ENCODE measurements around the gene RBL2. TPM values are rescaled to one million over a fixed set of nuclear protein-coding genes. Genes with fewer than 3 reads are reported as not detected.
A peak's percentile ranks its signal among the peaks of the same experiment; 100 is the strongest.

The RBL2 gene
- total and polyA plus RNA-seq, 9 of the 15 experiments (the other 6 are each of a cell fraction or from before 2014, with no cell fraction given): 7.8 to 76.3 (median 28.5) TPM

DNA sequence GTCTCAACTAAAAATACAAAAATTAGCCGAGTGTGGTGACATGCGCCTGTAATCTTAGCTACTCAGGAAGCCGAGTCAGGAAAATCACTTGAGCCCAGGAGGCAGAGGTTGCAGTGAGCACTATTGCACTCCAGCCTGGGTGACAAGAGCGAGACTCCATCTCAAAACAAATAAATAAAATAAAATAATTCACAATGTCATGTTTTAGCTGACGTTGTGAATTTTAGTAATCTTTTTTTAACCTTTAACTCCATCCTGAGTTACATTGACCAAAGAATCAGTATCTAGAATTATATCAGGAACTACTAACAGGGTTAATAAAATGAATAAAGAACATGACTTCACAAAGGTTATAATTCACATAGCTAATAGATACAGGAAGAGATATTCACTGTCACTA lies 5.9 kb downstream of the RBL2 start:
- H3K27me3 ChIP-seq (ENCODE audit: control insufficient read depth in 2 of 2, insufficient read depth in 2 of 2, low read length in 2 of 2): no peaks in the 10 kb centered on the region
- ChIA-PET CTCF (ENCODE audit: low intra/inter-chr PET ratio) (no interaction called here), POLR2A (interaction anchor here (1.1 kb wide), 1 partner anchor 10 kb away, joined by 3 read pairs; no protein-coding TSS in a partner anchor)
- H3K4me3 ChIP-seq: no peak overlapping the region
- peaks cover 5% of the 10 kb centered on the region; the same call in 1 of the 2 replicates for H4K20me1 ChIP-seq (replicated peaks; ENCODE audit: control insufficient read depth, insufficient read depth, low read length)
- ATAC-seq: no peak
- H3K79me2 ChIP-seq (ENCODE audit: control insufficient read depth, insufficient read depth, low read length): peaks cover 37% of the 10 kb centered on the region
- no peak for DNase-seq (ENCODE audit: extremely low read depth in 1 of 4, low spot score in 3 of 4)
- peaks cover 0 to 7% of the 10 kb centered on the region in 2 experiments; a peak in 1 of 5 replicates for H3K4me1 ChIP-seq (replicated peaks in 1 of 2; ENCODE audit: control insufficient read depth in 2 of 2, insufficient read depth in 2 of 2, low read length in 2 of 2)
- TF ChIP-seq FOXA1 (IDR thresholded peaks at IDR 0.05; ENCODE audit: borderline replicate concordance): no peak
- TF ChIP-seq CBX3 (IDR thresholded peaks at IDR 0.05; ENCODE audit: borderline replicate concordance in 1 of 2, low read length in 2 of 2): no peak
- no peak for TF ChIP-seq ZNF384 (IDR thresholded peaks at IDR 0.05; ENCODE audit: low read depth, low read length)
- TF ChIP-seq RNF2 (IDR thresholded peaks at IDR 0.05): no peak
- no peak for TF ChIP-seq DNMT1 (IDR thresholded peaks at IDR 0.05)
- TF ChIP-seq, protein P1, sequence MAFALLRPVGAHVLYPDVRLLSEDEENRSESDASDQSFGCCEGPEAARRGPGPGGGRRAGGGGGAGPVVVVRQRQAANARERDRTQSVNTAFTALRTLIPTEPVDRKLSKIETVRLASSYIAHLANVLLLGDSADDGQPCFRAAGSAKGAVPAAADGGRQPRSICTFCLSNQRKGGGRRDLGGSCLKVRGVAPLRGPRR (CRISPR knock-in tag; IDR thresholded peaks at IDR 0.05): no peak
- TF ChIP-seq ZNF316 (IDR thresholded peaks at IDR 0.05): peak; percentile 69
- TF ChIP-seq SIN3B (IDR thresholded peaks at IDR 0.05; ENCODE audit: low read depth): no peak
- TF ChIP-seq C11orf30 (IDR thresholded peaks at IDR 0.05; ENCODE audit: low read depth): peak; percentile 55
- 0 out of 2 replicates have a peak, but pooled peaks have one; percentile 21 for TF ChIP-seq MAFG (tag; conservative IDR thresholded peaks at IDR 0.05)
- FAIRE-seq: no peak
- H3K9me3 ChIP-seq (replicated peaks; ENCODE audit: control insufficient read depth, insufficient read depth, low read depth, low read length): no peaks in the 10 kb centered on the region
- peaks cover 46% of the 10 kb centered on the region; the same call in 2 of the 3 replicates for H3K36me3 ChIP-seq (ENCODE audit: control insufficient read depth, insufficient read depth, low read length)
- no peak overlapping the region for H2AFZ ChIP-seq (ENCODE audit: low read depth, low read length)
- no peak overlapping the region for H3K4me2 ChIP-seq (ENCODE audit: insufficient read depth, low read length)
- no TSS peak for BruUV-seq (replicated peaks)
- in situ Hi-C loops (cut with MboI) (no loop called here), intact Hi-C loops (cut with micrococcal nuclease) (no loop called here)
- no peaks in the 10 kb centered on the region for H3K9me1 ChIP-seq (ENCODE audit: control insufficient read depth, insufficient read depth, low read length)
- WGBS (ENCODE audit: insufficient coverage, low coverage, missing lambda C conversion rate): 83% methylated on average over 5 of the region's 5 CpGs
- no peak overlapping the region for H3K9ac ChIP-seq (ENCODE audit: insufficient read depth in 1 of 2, low read depth in 2 of 2, low read length in 2 of 2)
- no peak overlapping the region for H3K27ac ChIP-seq (ENCODE audit: extremely low read depth, low read depth, low read length)
